Skeletal muscle satellite cell (primary cell): ENCODE measurements around the gene MED13.
"Not testable (repeated sequence)": the region's sequence is repeated elsewhere in the genome, so short reads cannot be mapped to it uniquely, and the experiment has no call there.

Experiments used
- H3K27me3 ChIP-seq: 2 replicates; pipeline ENCODE4 v1.7.0; 2013; ENCODE audit warnings: low read length; ENCODE audit not compliant: control insufficient read depth, insufficient read depth
- H3K36me3 ChIP-seq: 2 replicates; pipeline ENCODE4 v1.7.0; 2013; ENCODE audit warnings: mild to moderate bottlenecking, control low read depth, low read length; ENCODE audit not compliant: insufficient read depth
- H3K4me1 ChIP-seq: 2 replicates; pipeline ENCODE4 v1.7.0; 2013; ENCODE audit warnings: low read length; ENCODE audit not compliant: control insufficient read depth, insufficient read depth
- H3K4me2 ChIP-seq: 2 replicates; pipeline ENCODE4 v1.7.0; 2013; ENCODE audit warnings: mild to moderate bottlenecking, low read length
- H3K4me3 ChIP-seq: 2 replicates; pipeline ENCODE4 v1.7.0; 2013; ENCODE audit warnings: low read length
- H3K9ac ChIP-seq: 2 replicates; pipeline ENCODE4 v1.7.0; 2013; ENCODE audit warnings: mild to moderate bottlenecking, low read depth, low read length, moderate library complexity
- H3K9me3 ChIP-seq: replicated peaks from 2 replicates; pipeline ENCODE4 v1.7.0; 2013; ENCODE audit warnings: mild to moderate bottlenecking, control low read depth, low read length

Gene MED13

GRCh38 chr17:61897548-61898180 is 167.4 kb downstream of the MED13 start:
- H3K4me1 ChIP-seq: no peaks in the 10 kb centered on the region
- H3K9ac ChIP-seq: no peak overlapping the region
- H3K27me3 ChIP-seq: no peaks in the 10 kb centered on the region
- no peak overlapping the region for H3K4me3 ChIP-seq
- no peak overlapping the region for H3K4me2 ChIP-seq
- H3K9me3 ChIP-seq: no peaks in the 10 kb centered on the region
- H3K36me3 ChIP-seq: peaks cover 9% of the 10 kb centered on the region

GRCh38 chr17:61895391-61895790 is 169.7 kb downstream of the MED13 start:
- no peaks in the 10 kb centered on the region for H3K27me3 ChIP-seq
- H3K9ac ChIP-seq: no peak overlapping the region
- peaks cover 10% of the 10 kb centered on the region for H3K36me3 ChIP-seq
- H3K9me3 ChIP-seq: no peaks in the 10 kb centered on the region
- no peaks in the 10 kb centered on the region for H3K4me1 ChIP-seq
- H3K4me3 ChIP-seq: no peak overlapping the region
- H3K4me2 ChIP-seq: no peak overlapping the region

- not testable (repeated sequence) for H3K9ac ChIP-seq, H3K36me3 ChIP-seq, H3K9me3 ChIP-seq, H3K4me2 ChIP-seq, H3K4me3 ChIP-seq, H3K27me3 ChIP-seq, H3K4me1 ChIP-seq
These were observed 170.8 kb downstream of the MED13 start for GRCh38 chr17:61894310-61894709.
